Measurements from ENCODE around the gene GFY. TPM values are rescaled to one million over a fixed set of nuclear protein-coding genes. Genes with fewer than 3 reads are reported as not detected.
A peak's percentile ranks its signal among the peaks of the same experiment; 100 is the strongest.
"Not testable (repeated sequence)": the region's sequence is repeated elsewhere in the genome, so short reads cannot be mapped to it uniquely, and the experiment has no call there.

GFY gene
- total and polyA plus RNA-seq, 9 of the 15 experiments (the other 6 are each of a cell fraction or from before 2014, with no cell fraction given), result 0.06 to 0.40 (median 0.19) TPM; not detected in 3

- CTCF ChIA-PET (ENCODE audit: low intra/inter-chr PET ratio), result interaction anchor here (0.6 to 0.8 kb wide), 2 partner anchors 97 to 260 kb away, joined by 3 to 9 read pairs; no protein-coding TSS in a partner anchor
- Histone ChIP-seq H3K27ac (ENCODE audit: extremely low read depth, low read depth, low read length) (no peak overlapping the region), H3K9me1 (ENCODE audit: control insufficient read depth, insufficient read depth, low read length) (no peaks in the 10 kb centered on the region), H3K79me2 (ENCODE audit: control insufficient read depth, insufficient read depth, low read length) (no peaks in the 10 kb centered on the region), H3K9ac (ENCODE audit: insufficient read depth in 1 of 2, low read depth in 2 of 2, low read length in 2 of 2) (peak overlapping the region in 1 of 2 experiments; percentile 29; a peak in 1 of 4 replicates), H3K27me3 (ENCODE audit: control insufficient read depth in 2 of 2, insufficient read depth in 2 of 2, low read length in 2 of 2) (no peaks in the 10 kb centered on the region), H4K20me1 (replicated peaks; ENCODE audit: control insufficient read depth, insufficient read depth, low read length) (peaks cover 5% of the 10 kb centered on the region; the same call in 1 of the 2 replicates), H3K9me3 (replicated peaks; ENCODE audit: control insufficient read depth, insufficient read depth, low read depth, low read length) (no peaks in the 10 kb centered on the region), H3K4me1 (replicated peaks in 1 of 2; ENCODE audit: control insufficient read depth in 2 of 2, insufficient read depth in 2 of 2, low read length in 2 of 2) (peaks cover 16 to 53% of the 10 kb centered on the region in 2 experiments), H3K36me3 (ENCODE audit: control insufficient read depth, insufficient read depth, low read length) (peaks cover 16% of the 10 kb centered on the region; the same call in 1 of the 3 replicates), H2AFZ (ENCODE audit: low read depth, low read length) (no peak overlapping the region), H3K4me3 (no peak overlapping the region), H3K4me2 (ENCODE audit: insufficient read depth, low read length) (no peak overlapping the region)
- no peak for ATAC-seq
- 60% methylated on average over 9 of the region's 9 CpGs for WGBS (ENCODE audit: insufficient coverage, low coverage, missing lambda C conversion rate)
- in situ Hi-C loops (cut with MboI), result no loop called here
- TF ChIP-seq MTA3 (IDR thresholded peaks at IDR 0.05; ENCODE audit: borderline replicate concordance) (no peak), ZNF12 (CRISPR knock-in tag; IDR thresholded peaks at IDR 0.05) (peak; percentile 96)
- intact Hi-C loops (cut with micrococcal nuclease), result no loop called here
- no TSS peak for BruUV-seq (replicated peaks)
- POLR2A ChIA-PET, result interaction anchor here (1.0 kb wide), 1 partner anchor 18 kb away, joined by 4 read pairs; no protein-coding TSS in a partner anchor
- no peak for FAIRE-seq
- no peak for DNase-seq (ENCODE audit: extremely low read depth in 1 of 4, low spot score in 3 of 4)
Observed at GRCh38 chr19:49472936-49473335, 47.7 kb downstream of the GFY start.

DNA sequence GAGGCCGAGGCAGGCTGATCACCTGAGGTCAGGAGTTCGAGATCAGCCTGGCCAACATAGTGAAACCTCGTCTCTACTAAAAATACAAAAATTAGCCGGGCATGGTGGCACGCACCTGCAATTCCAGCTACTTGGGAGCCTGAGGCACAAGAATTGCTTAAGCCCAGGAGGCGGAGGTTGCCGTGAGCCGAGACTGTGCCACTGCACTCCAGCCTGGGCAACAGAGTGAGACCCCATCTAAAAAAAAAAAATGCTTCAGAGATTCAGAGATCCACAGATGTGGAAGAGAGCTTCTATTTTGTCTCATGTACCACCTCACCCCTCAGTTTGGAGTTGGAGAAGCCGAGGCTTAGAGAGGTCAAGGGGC, 48.3 kb downstream of the GFY start:
- POLR2A ChIA-PET, result interaction anchor here (0.6 kb wide), 1 partner anchor 22 kb away, joined by 3 read pairs; no protein-coding TSS in a partner anchor
- Histone ChIP-seq H3K9ac (ENCODE audit: insufficient read depth in 1 of 2, low read depth in 2 of 2, low read length in 2 of 2) (peak overlapping the region; percentile 53 to 94; a peak in 3 of 4 replicates), H3K4me2 (ENCODE audit: insufficient read depth, low read length) (peak overlapping the region; percentile 73), H3K4me3 (peak overlapping the region; percentile 56), H3K36me3 (ENCODE audit: control insufficient read depth, insufficient read depth, low read length) (peaks cover 14% of the 10 kb centered on the region; the same call in 1 of the 3 replicates), H3K4me1 (replicated peaks in 1 of 2; ENCODE audit: control insufficient read depth in 2 of 2, insufficient read depth in 2 of 2, low read length in 2 of 2) (peaks cover 16 to 50% of the 10 kb centered on the region in 2 experiments), H2AFZ (ENCODE audit: low read depth, low read length) (peak overlapping the region; percentile 94)
- DNase-seq (ENCODE audit: extremely low read depth in 1 of 4, low spot score in 3 of 4); H3K9me3 ChIP-seq (replicated peaks; ENCODE audit: control insufficient read depth, insufficient read depth, low read depth, low read length); in situ Hi-C loops (cut with MboI); BruUV-seq (replicated peaks); FAIRE-seq; H3K79me2 ChIP-seq (ENCODE audit: control insufficient read depth, insufficient read depth, low read length); intact Hi-C loops (cut with micrococcal nuclease); H4K20me1 ChIP-seq (replicated peaks; ENCODE audit: control insufficient read depth, insufficient read depth, low read length); H3K9me1 ChIP-seq (ENCODE audit: control insufficient read depth, insufficient read depth, low read length); H3K27ac ChIP-seq (ENCODE audit: extremely low read depth, low read depth, low read length); ATAC-seq; H3K27me3 ChIP-seq (ENCODE audit: control insufficient read depth in 2 of 2, insufficient read depth in 2 of 2, low read length in 2 of 2): not testable (repeated sequence)
- WGBS (ENCODE audit: insufficient coverage, low coverage, missing lambda C conversion rate), result 65% methylated on average over 7 of the region's 9 CpGs
- TF ChIP-seq ZNF121 (CRISPR knock-in tag; conservative IDR thresholded peaks at IDR 0.05), result peak; percentile 94
- CTCF ChIA-PET (ENCODE audit: low intra/inter-chr PET ratio), result interaction anchor here (0.8 to 1.3 kb wide), 2 partner anchors 96 to 205 kb away, joined by 5 to 9 read pairs; no protein-coding TSS in a partner anchor
